Measurements from ENCODE around the gene SBK3. TPM values are rescaled to one million over a fixed set of nuclear protein-coding genes. Genes with fewer than 3 reads are reported as not detected.

Gene SBK3
- total and polyA plus RNA-seq, 2 of the 8 experiments (the other 6 are each of a cell fraction or from before 2014, with no cell fraction given) = 0.76 to 1.5 TPM

- no peak for TF ChIP-seq CHD1 (IDR thresholded peaks at IDR 0.05; ENCODE audit: low read depth, low read length)
- no peak for TF ChIP-seq ZNF274 (IDR thresholded peaks at IDR 0.05; ENCODE audit: borderline replicate concordance, extremely low read depth, low read length)
- TF ChIP-seq BACH1 (IDR thresholded peaks at IDR 0.05; ENCODE audit: low read length) = no peak
- no peak for TF ChIP-seq ASH2L (IDR thresholded peaks at IDR 0.05; ENCODE audit: low read length)
- no peak for TF ChIP-seq SP4 (IDR thresholded peaks at IDR 0.05; ENCODE audit: low read length)
- TF ChIP-seq FOSL1 (IDR thresholded peaks at IDR 0.05; ENCODE audit: insufficient read depth, low read depth, low read length) = no peak
- no peak for TF ChIP-seq ATF3 (IDR thresholded peaks at IDR 0.05; ENCODE audit: insufficient read depth, low read depth, low read length)
- TF ChIP-seq TBP (IDR thresholded peaks at IDR 0.05; ENCODE audit: low read depth, low read length) = no peak
These were observed 9.0 kb downstream of the SBK3 start (continued) for GRCh38 chr19:55536366-55536765.
